Fibroblast of peridontal ligament (primary cell): ENCODE results near the gene APLP2.
"Not testable (repeated sequence)": the region's sequence is repeated elsewhere in the genome, so short reads cannot be mapped to it uniquely, and the experiment has no call there.

Source experiments
- DNase-seq: peaks from one replicate; pipeline ENCODE4 v3.0.0-alpha.2; 2010; ENCODE audit errors: extremely low read depth

The APLP2 gene

DNA sequence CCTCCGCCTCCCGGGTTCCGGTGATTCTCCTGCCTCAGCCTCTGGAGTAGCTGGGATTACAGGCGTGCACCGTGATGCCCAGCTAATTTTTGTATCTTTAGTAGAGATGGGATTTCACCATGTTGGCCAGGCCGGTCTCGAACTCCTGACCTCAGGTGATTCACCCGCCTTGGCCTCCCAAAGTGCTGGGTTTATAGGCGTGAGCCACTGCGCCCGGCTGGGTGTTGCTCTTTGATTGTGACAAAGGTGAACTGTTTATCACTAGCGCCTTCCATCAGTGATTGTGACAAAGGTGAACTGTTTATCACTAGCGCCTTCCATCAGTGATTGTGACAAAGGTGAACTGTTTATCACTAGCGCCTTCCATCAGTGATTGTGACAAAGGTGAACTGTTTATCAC, 123.9 kb downstream of the APLP2 start:
- DNase-seq, result not testable (repeated sequence)
